GM23338 (cell line): ENCODE results near the gene WTIP. TPM values are rescaled to one million over a fixed set of nuclear protein-coding genes. Genes with fewer than 3 reads are reported as not detected.
"Not testable (repeated sequence)": the region's sequence is repeated elsewhere in the genome, so short reads cannot be mapped to it uniquely, and the experiment has no call there.

ENCODE experiments used
- ATAC-seq: fragments of 200-7000 bp; cut with Tn5 transposase; 3 replicates; pipeline ENCODE4 v1.9.1; 2020
- DNase-seq: peaks from one replicate; pipeline ENCODE4 v3.0.0-alpha.2; 2015; ENCODE audit warnings: low spot score
- H2AFZ ChIP-seq: fragments of 200-600 bp; sonication (generic); 2 replicates; pipeline ENCODE4 v1.8.0; 2016; ENCODE audit warnings: antibody characterized with exemption, mild to moderate bottlenecking, moderate library complexity
- H3F3A ChIP-seq: fragments of 200-600 bp; sonication (generic); replicated peaks from 2 replicates; pipeline ENCODE4 v1.8.0; 2017; ENCODE audit warnings: antibody characterized with exemption, mixed run types, low read depth
- H3K27ac ChIP-seq: fragments of 200-600 bp; sonication (generic); 2 replicates; pipeline ENCODE4 v1.6.1; 2016; ENCODE audit warnings: low read depth
- H3K27me3 ChIP-seq: fragments of 200-600 bp; sonication (generic); 2 replicates; pipeline ENCODE4 v1.8.0; 2016; ENCODE audit warnings: mild to moderate bottlenecking, mixed run types, moderate library complexity; ENCODE audit not compliant: insufficient read depth
- H3K36me3 ChIP-seq: fragments of 200-600 bp; sonication (generic); 2 replicates; pipeline ENCODE4 v1.8.0; 2016; ENCODE audit warnings: mild to moderate bottlenecking; ENCODE audit not compliant: insufficient read depth
- H3K4me1 ChIP-seq: fragments of 200-600 bp; sonication (generic); 2 replicates; pipeline ENCODE4 v1.8.0; 2016; ENCODE audit warnings: mild to moderate bottlenecking, moderate library complexity; ENCODE audit not compliant: insufficient read depth
- H3K4me2 ChIP-seq: fragments of 200-600 bp; sonication (generic); 2 replicates; pipeline ENCODE4 v1.7.1; 2017; ENCODE audit warnings: mixed run types
- H3K4me3 ChIP-seq: fragments of 200-600 bp; sonication (generic); 2 replicates; pipeline ENCODE4 v1.6.1; 2016; ENCODE audit warnings: mixed run types
- H3K79me2 ChIP-seq: fragments of 200-600 bp; sonication (generic); replicated peaks from 2 replicates; pipeline ENCODE4 v1.8.0; 2017; ENCODE audit warnings: mild to moderate bottlenecking; ENCODE audit not compliant: insufficient read depth
- H3K9me2 ChIP-seq: fragments of 200-600 bp; sonication (generic); 2 replicates; pipeline ENCODE4 v1.8.0; 2017; ENCODE audit not compliant: insufficient read depth
- H4K20me1 ChIP-seq: fragments of 200-600 bp; sonication (generic); replicated peaks from 2 replicates; pipeline ENCODE4 v1.8.0; 2017; ENCODE audit warnings: mild to moderate bottlenecking; ENCODE audit not compliant: insufficient read depth
- H3K27ac Mint-ChIP-seq: 2 replicates; pipeline ENCODE4 v1.8.0; 2020; ENCODE audit warnings: inconsistent platforms, mild to moderate bottlenecking, moderate library complexity, mixed read lengths
- H3K27me3 Mint-ChIP-seq: 3 replicates; pipeline ENCODE4 v1.8.0; 2022; ENCODE audit warnings: low read depth, mild to moderate bottlenecking, moderate library complexity, mixed read lengths, inconsistent platforms; ENCODE audit not compliant: insufficient read depth, poor library complexity
- H3K36me3 Mint-ChIP-seq: 3 replicates; pipeline ENCODE4 v1.8.0; 2021; ENCODE audit warnings: low read depth, mild to moderate bottlenecking, inconsistent platforms, moderate library complexity, mixed read lengths
- H3K4me1 Mint-ChIP-seq: 3 replicates; pipeline ENCODE4 v1.8.0; 2020; ENCODE audit warnings: mild to moderate bottlenecking, inconsistent platforms, mixed read lengths
- H3K4me3 Mint-ChIP-seq: 3 replicates; pipeline ENCODE4 v1.8.0; 2021; ENCODE audit warnings: moderate library complexity, mild to moderate bottlenecking, inconsistent platforms, mixed read lengths
- H3K9me3 Mint-ChIP-seq: 3 replicates; pipeline ENCODE4 v1.8.0; 2020; ENCODE audit warnings: moderate library complexity, mild to moderate bottlenecking, inconsistent platforms, mixed read lengths
- ETS1 ChIP-seq: IDR thresholded peaks from 2 replicates; pipeline ENCODE4 v1.6.1; 2016; ENCODE audit warnings: antibody characterized with exemption
- NANOG ChIP-seq: IDR thresholded peaks from 2 replicates; pipeline ENCODE4 v1.6.1; 2016; ENCODE audit warnings: antibody characterized with exemption, borderline replicate concordance
- ZNF114 ChIP-seq: fragments of 250-450 bp; sonication (Bioruptor Pico); IDR thresholded peaks from 2 replicates; pipeline ENCODE4 v1.5.0; 2020; ENCODE audit warnings: mild to moderate bottlenecking, moderate library complexity
- ZNF462 ChIP-seq: fragments of 250-450 bp; sonication (Bioruptor Pico); IDR thresholded peaks from 2 replicates; pipeline ENCODE4 v1.5.0; 2020; ENCODE audit warnings: mild to moderate bottlenecking, moderate library complexity
- polyA plus RNA-seq: library from polyadenylated mRNA; unstranded; fragments of >200 nt; fragmentation: Nextera tagmentation; extraction: Ambion mirVana; gene quantifications from 2 replicates; pipeline ENCODE4 v1.2.1, GENCODE V29; 2016
- total RNA-seq: library from RNA; depleted of rRNA; stranded (reverse); fragments of >200 nt; shearing (Covaris generic); gene quantifications from 2 replicates; pipeline ENCODE4 v1.2.3, GENCODE V29; 2014

Gene WTIP
- total and polyA plus RNA-seq, 2 experiments from 2014 or later = 0.47 to 8.9 TPM

GRCh38 chr19:34475975-34476594 is 5.5 kb upstream of the WTIP start (continued):
- TF ChIP-seq ZNF462 (CRISPR knock-in tag) = no peak
- TF ChIP-seq ETS1 = no peak
- TF ChIP-seq NANOG = no peak
- TF ChIP-seq ZNF114 (CRISPR knock-in tag) = no peak

GRCh38 chr19:34478496-34478895 is 3.1 kb upstream of the WTIP start:
- H3K9me2 ChIP-seq, DNase-seq, H2AFZ ChIP-seq, H3K79me2 ChIP-seq, H3K27ac Mint-ChIP-seq, H3K4me2 ChIP-seq, H4K20me1 ChIP-seq, ATAC-seq, H3K36me3 ChIP-seq, H3K4me3 Mint-ChIP-seq, H3K4me3 ChIP-seq, H3K27ac ChIP-seq: not testable (repeated sequence)
- Mint-ChIP-seq H3K36me3 (peaks cover 11% of the 10 kb centered on the region; the same call in 2 of the 3 replicates), H3K27me3 (peaks cover 19% of the 10 kb centered on the region), H3K4me1 (peaks cover 17% of the 10 kb centered on the region; the same call in 2 of the 3 replicates), H3K9me3 (peaks cover 14% of the 10 kb centered on the region; the same call in 2 of the 3 replicates)
- H3K4me1 ChIP-seq = peaks cover 11% of the 10 kb centered on the region
- peaks cover 34% of the 10 kb centered on the region for H3K27me3 ChIP-seq
- H3F3A ChIP-seq = 0 out of 2 replicates have a peak, but pooled peaks cover 21% of the 10 kb centered on the region
